ENCODE results near the gene SEMA5B. TPM values are rescaled to one million over a fixed set of nuclear protein-coding genes. Genes with fewer than 3 reads are reported as not detected.

SEMA5B gene
- total RNA-seq, 2 donors from 2014 or later, result 0.14 to 3.2 TPM

- DNase-seq (ENCODE audit: low spot score) (no peak), ATAC-seq (ENCODE audit: insufficient number of reproducible peaks, low FRiP score, low read depth) (no peak)
- peaks cover 11 to 44% of the 10 kb centered on the region in 2 donors for H3K4me1 ChIP-seq (ENCODE audit: control insufficient read depth in 1 of 2, low read depth in 2 of 2)
- H3K9me3 ChIP-seq, result no peaks in the 10 kb centered on the region
- H3K27ac ChIP-seq, result no peak overlapping the region
- peak overlapping the region; percentile 88 for H3K4me3 ChIP-seq
- H3K27me3 ChIP-seq (replicated peaks; ENCODE audit: insufficient read depth), result no peaks in the 10 kb centered on the region
- H3K36me3 ChIP-seq, result no peaks in the 10 kb centered on the region
- no peak for TF ChIP-seq CTCF (IDR thresholded peaks at IDR 0.05)
Measured at GRCh38 chr3:123068601-123069381, 41.2 kb upstream of the SEMA5B start.

GRCh38 chr3:123067689-123068600 lies 40.4 kb upstream of the SEMA5B start:
- H3K9me3 ChIP-seq, result no peaks in the 10 kb centered on the region
- no peak for DNase-seq (ENCODE audit: low spot score)
- no peak for TF ChIP-seq CTCF (IDR thresholded peaks at IDR 0.05)
- H3K27me3 ChIP-seq (replicated peaks; ENCODE audit: insufficient read depth), result no peaks in the 10 kb centered on the region
- H3K4me3 ChIP-seq, result peak overlapping the region; percentile 88
- H3K27ac ChIP-seq, result peak overlapping the region; percentile 25 to 73
- ATAC-seq (ENCODE audit: insufficient number of reproducible peaks, low FRiP score, low read depth), result no peak
- H3K4me1 ChIP-seq (ENCODE audit: control insufficient read depth in 1 of 2, low read depth in 2 of 2), result peaks cover 11 to 43% of the 10 kb centered on the region in 2 donors
- H3K36me3 ChIP-seq, result no peaks in the 10 kb centered on the region

DNA sequence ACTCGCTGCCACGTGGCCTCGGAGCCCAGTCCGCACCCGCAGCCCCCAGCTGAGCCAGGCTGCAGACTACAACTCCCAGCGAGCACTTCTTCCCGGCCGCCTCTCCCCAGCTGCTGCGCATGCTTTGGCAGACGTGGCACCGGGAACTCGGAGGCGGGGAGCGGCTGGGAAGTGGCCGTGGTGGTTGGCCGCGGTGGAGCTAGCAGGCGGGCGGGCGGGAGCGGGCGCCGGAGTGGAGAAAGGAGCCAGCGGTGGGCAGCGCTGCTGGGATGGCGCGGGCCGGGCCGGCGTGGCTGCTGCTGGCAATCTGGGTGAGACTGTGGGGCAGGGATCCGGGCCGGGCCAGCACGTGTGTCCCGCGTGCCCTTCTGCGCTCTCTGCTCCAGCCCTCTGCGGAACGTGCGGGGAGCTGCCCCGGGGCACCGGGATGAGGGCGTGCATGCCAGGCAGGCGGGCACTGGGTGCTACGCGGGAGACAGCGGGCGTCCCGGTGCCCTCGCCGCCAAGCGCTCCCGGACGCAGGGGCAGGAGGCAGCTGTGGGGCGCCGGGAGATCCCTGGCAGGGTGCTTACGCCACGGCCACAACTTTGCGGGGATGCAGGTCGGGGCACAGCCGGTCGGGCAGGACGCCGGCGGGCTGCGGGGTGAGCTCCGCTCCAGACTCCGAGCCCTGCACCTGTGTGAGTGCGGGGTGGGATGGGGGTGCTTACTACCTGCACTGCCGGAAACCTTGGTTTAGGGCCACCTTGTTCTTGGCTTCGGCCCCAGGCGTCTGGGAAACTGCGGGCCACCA lies 39.5 kb upstream of the SEMA5B start, which contains the start of gene PDIA5:
Gene PDIA5, plus strand, starts transcription at position 130 of the 793 bp plus-strand sequence. Its CDS starts 140 bp downstream, at position 270.
- DNase-seq (ENCODE audit: low spot score), result peak; percentile 68
- Histone ChIP-seq H3K27ac (peak within 1 kb of the TSS; percentile 25 to 73), H3K4me3 (peak within 1 kb of the TSS; percentile 88), H3K9me3 (no peaks in the 10 kb centered on the region), H3K4me1 (ENCODE audit: control insufficient read depth in 1 of 2, low read depth in 2 of 2) (peaks cover 6 to 34% of the 10 kb centered on the region in 2 donors), H3K36me3 (no peaks in the 10 kb centered on the region), H3K27me3 (replicated peaks; ENCODE audit: insufficient read depth) (no peaks in the 10 kb centered on the region)
- ATAC-seq (ENCODE audit: insufficient number of reproducible peaks, low FRiP score, low read depth), result peak; percentile 54
- TF ChIP-seq CTCF (IDR thresholded peaks at IDR 0.05), result no peak

- ATAC-seq (ENCODE audit: insufficient number of reproducible peaks, low FRiP score, low read depth), result peak; percentile 31
- Histone ChIP-seq H3K9me3 (no peaks in the 10 kb centered on the region), H3K36me3 (no peaks in the 10 kb centered on the region), H3K27ac (peak overlapping the region; percentile 25 to 73), H3K4me3 (peak overlapping the region; percentile 88), H3K4me1 (ENCODE audit: control insufficient read depth in 1 of 2, low read depth in 2 of 2) (peaks cover 2 to 29% of the 10 kb centered on the region in 2 donors), H3K27me3 (replicated peaks; ENCODE audit: insufficient read depth) (no peaks in the 10 kb centered on the region)
- no peak for TF ChIP-seq CTCF (IDR thresholded peaks at IDR 0.05)
- no peak for DNase-seq (ENCODE audit: low spot score)
Measured at GRCh38 chr3:123066599-123066895, 39.0 kb upstream of the SEMA5B start.

All from thoracic aorta (tissue), 2 donors.